ENCODE data around the gene C11orf86. TPM values are rescaled to one million over a fixed set of nuclear protein-coding genes. Genes with fewer than 3 reads are reported as not detected.
"Not testable (repeated sequence)": the region's sequence is repeated elsewhere in the genome, so short reads cannot be mapped to it uniquely, and the experiment has no call there.

Gene C11orf86
- polyA plus RNA-seq, 4 donors, result 29.8 to 801 (median 320) TPM

GRCh38 chr11:66958956-66959274 lies 16.2 kb upstream of the C11orf86 start:
- H3K27ac ChIP-seq (ENCODE audit: low read depth in 1 of 3, low read length in 2 of 3), result peak overlapping the region in 2 of 3 donors; percentile 61 to 70
- peaks cover 2 to 18% (median 3%) of the 10 kb centered on the region in 3 donors for H3K4me1 ChIP-seq (ENCODE audit: control insufficient read depth in 3 of 3, insufficient read depth in 2 of 3, low read depth in 1 of 3, low read length in 2 of 3)
- peaks cover 0 to 9% (median 0%) of the 10 kb centered on the region in 3 donors for H3K36me3 ChIP-seq (ENCODE audit: control insufficient read depth in 3 of 3, insufficient read depth in 2 of 3, low read depth in 1 of 3, low read length in 3 of 3)
- no peaks in the 10 kb centered on the region for H3K27me3 ChIP-seq (ENCODE audit: control insufficient read depth in 3 of 3, insufficient read depth in 3 of 3, low read length in 3 of 3)
- WGBS, 3 donors, result 37 to 54% (median 49%) methylated on average over 10 of the region's 10 CpGs
- H3K9me3 ChIP-seq (ENCODE audit: control insufficient read depth in 2 of 2, insufficient read depth in 1 of 2, low read depth in 1 of 2, low read length in 1 of 2), result peaks cover 0 to 4% of the 10 kb centered on the region in 2 donors
- FAIRE-seq, result no peak
- peak overlapping the region in 2 of 3 donors; percentile 17 to 43 for H3K4me3 ChIP-seq (ENCODE audit: low read depth in 1 of 3, low read length in 3 of 3)
- DNase-seq, result no peak

- 82 to 85% (median 84%) methylated on average over 5 of the region's 5 CpGs for WGBS, 3 donors
- not testable (repeated sequence) for FAIRE-seq; H3K27me3 ChIP-seq (ENCODE audit: control insufficient read depth in 3 of 3, insufficient read depth in 3 of 3, low read length in 3 of 3); H3K36me3 ChIP-seq (ENCODE audit: control insufficient read depth in 3 of 3, insufficient read depth in 2 of 3, low read depth in 1 of 3, low read length in 3 of 3); DNase-seq; H3K9me3 ChIP-seq (ENCODE audit: control insufficient read depth in 2 of 2, insufficient read depth in 1 of 2, low read depth in 1 of 2, low read length in 1 of 2); H3K4me3 ChIP-seq (ENCODE audit: low read depth in 1 of 3, low read length in 3 of 3); H3K27ac ChIP-seq (ENCODE audit: low read depth in 1 of 3, low read length in 2 of 3)
- H3K4me1 ChIP-seq (ENCODE audit: control insufficient read depth in 3 of 3, insufficient read depth in 2 of 3, low read depth in 1 of 3, low read length in 2 of 3), result peaks cover 3 to 24% (median 5%) of the 10 kb centered on the region in 3 donors
These were observed 13.4 kb upstream of the C11orf86 start for GRCh38 chr11:66961691-66962213.

GRCh38 chr11:66962247-66962646 lies 12.9 kb upstream of the C11orf86 start:
- Histone ChIP-seq H3K36me3 (ENCODE audit: control insufficient read depth in 3 of 3, insufficient read depth in 2 of 3, low read depth in 1 of 3, low read length in 3 of 3) (no peaks in the 10 kb centered on the region), H3K4me3 (ENCODE audit: low read depth in 1 of 3, low read length in 3 of 3) (no peak overlapping the region), H3K27me3 (ENCODE audit: control insufficient read depth in 3 of 3, insufficient read depth in 3 of 3, low read length in 3 of 3) (no peaks in the 10 kb centered on the region), H3K27ac (ENCODE audit: low read depth in 1 of 3, low read length in 2 of 3) (no peak overlapping the region), H3K4me1 (ENCODE audit: control insufficient read depth in 3 of 3, insufficient read depth in 2 of 3, low read depth in 1 of 3, low read length in 2 of 3) (peaks cover 3 to 22% (median 5%) of the 10 kb centered on the region in 3 donors), H3K9me3 (ENCODE audit: control insufficient read depth in 2 of 2, insufficient read depth in 1 of 2, low read depth in 1 of 2, low read length in 1 of 2) (peaks cover 0 to 4% of the 10 kb centered on the region in 2 donors)
- DNase-seq (no peak), FAIRE-seq (no peak)
- WGBS, 3 donors, result 69 to 90% (median 82%) methylated on average over 2 of the region's 2 CpGs

- Histone ChIP-seq H3K4me3 (ENCODE audit: low read depth in 1 of 3, low read length in 3 of 3) (no peak overlapping the region), H3K27me3 (ENCODE audit: control insufficient read depth in 3 of 3, insufficient read depth in 3 of 3, low read length in 3 of 3) (no peaks in the 10 kb centered on the region), H3K4me1 (ENCODE audit: control insufficient read depth in 3 of 3, insufficient read depth in 2 of 3, low read depth in 1 of 3, low read length in 2 of 3) (peaks cover under 1 to 20% (median 3%) of the 10 kb centered on the region in 3 donors), H3K27ac (ENCODE audit: low read depth in 1 of 3, low read length in 2 of 3) (no peak overlapping the region), H3K36me3 (ENCODE audit: control insufficient read depth in 3 of 3, insufficient read depth in 2 of 3, low read depth in 1 of 3, low read length in 3 of 3) (no peaks in the 10 kb centered on the region), H3K9me3 (ENCODE audit: control insufficient read depth in 2 of 2, insufficient read depth in 1 of 2, low read depth in 1 of 2, low read length in 1 of 2) (peaks cover 0 to 4% of the 10 kb centered on the region in 2 donors)
- no peak for DNase-seq
- FAIRE-seq, result no peak
- 91 to 96% (median 94%) methylated on average over 4 to 5 of the region's 5 CpGs for whole genome bisulfite sequencing, 3 donors
These were observed 12.3 kb upstream of the C11orf86 start for GRCh38 chr11:66962801-66963200.

GRCh38 chr11:66964495-66964894 lies 10.6 kb upstream of the C11orf86 start:
- no peak for FAIRE-seq
- peaks cover 0 to 4% of the 10 kb centered on the region in 2 donors for H3K9me3 ChIP-seq (ENCODE audit: control insufficient read depth in 2 of 2, insufficient read depth in 1 of 2, low read depth in 1 of 2, low read length in 1 of 2)
- H3K4me3 ChIP-seq (ENCODE audit: low read depth in 1 of 3, low read length in 3 of 3), result no peak overlapping the region
- no peak overlapping the region for H3K27ac ChIP-seq (ENCODE audit: low read depth in 1 of 3, low read length in 2 of 3)
- no peak for DNase-seq
- WGBS, 3 donors, result 72 to 84% (median 75%) methylated on average over 3 of the region's 3 CpGs
- H3K27me3 ChIP-seq (ENCODE audit: control insufficient read depth in 3 of 3, insufficient read depth in 3 of 3, low read length in 3 of 3), result no peaks in the 10 kb centered on the region
- H3K36me3 ChIP-seq (ENCODE audit: control insufficient read depth in 3 of 3, insufficient read depth in 2 of 3, low read depth in 1 of 3, low read length in 3 of 3), result no peaks in the 10 kb centered on the region
- peaks cover 0 to 17% (median 3%) of the 10 kb centered on the region in 3 donors for H3K4me1 ChIP-seq (ENCODE audit: control insufficient read depth in 3 of 3, insufficient read depth in 2 of 3, low read depth in 1 of 3, low read length in 2 of 3)

- Histone ChIP-seq H3K27ac (ENCODE audit: low read depth in 1 of 3, low read length in 2 of 3) (peak overlapping the region in 1 of 3 donors; percentile 74), H3K36me3 (ENCODE audit: control insufficient read depth in 3 of 3, insufficient read depth in 2 of 3, low read depth in 1 of 3, low read length in 3 of 3) (no peaks in the 10 kb centered on the region), H3K27me3 (ENCODE audit: control insufficient read depth in 3 of 3, insufficient read depth in 3 of 3, low read length in 3 of 3) (no peaks in the 10 kb centered on the region), H3K9me3 (ENCODE audit: control insufficient read depth in 2 of 2, insufficient read depth in 1 of 2, low read depth in 1 of 2, low read length in 1 of 2) (peaks cover 0 to 16% of the 10 kb centered on the region in 2 donors), H3K4me1 (ENCODE audit: control insufficient read depth in 3 of 3, insufficient read depth in 2 of 3, low read depth in 1 of 3, low read length in 2 of 3) (peaks cover 4 to 33% (median 9%) of the 10 kb centered on the region in 3 donors), H3K4me3 (ENCODE audit: low read depth in 1 of 3, low read length in 3 of 3) (no peak overlapping the region)
- FAIRE-seq (no peak), DNase-seq (peak; percentile 83 to 89)
- 20 to 62% (median 40%) methylated on average over 5 of the region's 5 CpGs for WGBS, 3 donors
These were observed 8.8 kb upstream of the C11orf86 start for GRCh38 chr11:66966351-66966750.

- Histone ChIP-seq H3K27ac (ENCODE audit: low read depth in 1 of 3, low read length in 2 of 3) (peak overlapping the region in 2 of 3 donors; percentile 53 to 74), H3K9me3 (ENCODE audit: control insufficient read depth in 2 of 2, insufficient read depth in 1 of 2, low read depth in 1 of 2, low read length in 1 of 2) (peaks cover 0 to 16% of the 10 kb centered on the region in 2 donors), H3K36me3 (ENCODE audit: control insufficient read depth in 3 of 3, insufficient read depth in 2 of 3, low read depth in 1 of 3, low read length in 3 of 3) (no peaks in the 10 kb centered on the region), H3K4me3 (ENCODE audit: low read depth in 1 of 3, low read length in 3 of 3) (no peak overlapping the region), H3K27me3 (ENCODE audit: control insufficient read depth in 3 of 3, insufficient read depth in 3 of 3, low read length in 3 of 3) (no peaks in the 10 kb centered on the region), H3K4me1 (ENCODE audit: control insufficient read depth in 3 of 3, insufficient read depth in 2 of 3, low read depth in 1 of 3, low read length in 2 of 3) (peaks cover 4 to 41% (median 9%) of the 10 kb centered on the region in 3 donors)
- FAIRE-seq, result no peak
- WGBS, 3 donors, result 67 to 75% (median 72%) methylated on average over 5 of the region's 5 CpGs
- peak in 1 of 2 donors; percentile 76 for DNase-seq
These were observed 7.3 kb upstream of the C11orf86 start for GRCh38 chr11:66967670-66968425.

GRCh38 chr11:66969584-66970225 lies 5.4 kb upstream of the C11orf86 start:
- Histone ChIP-seq H3K4me1 (ENCODE audit: control insufficient read depth in 3 of 3, insufficient read depth in 2 of 3, low read depth in 1 of 3, low read length in 2 of 3) (peaks cover 4 to 50% (median 9%) of the 10 kb centered on the region in 3 donors), H3K4me3 (ENCODE audit: low read depth in 1 of 3, low read length in 3 of 3) (no peak overlapping the region), H3K27me3 (ENCODE audit: control insufficient read depth in 3 of 3, insufficient read depth in 3 of 3, low read length in 3 of 3) (no peaks in the 10 kb centered on the region), H3K9me3 (ENCODE audit: control insufficient read depth in 2 of 2, insufficient read depth in 1 of 2, low read depth in 1 of 2, low read length in 1 of 2) (peaks cover 0 to 16% of the 10 kb centered on the region in 2 donors), H3K27ac (ENCODE audit: low read depth in 1 of 3, low read length in 2 of 3) (peak overlapping the region; percentile 86 to 90 (median 89)), H3K36me3 (ENCODE audit: control insufficient read depth in 3 of 3, insufficient read depth in 2 of 3, low read depth in 1 of 3, low read length in 3 of 3) (no peaks in the 10 kb centered on the region)
- 80 to 90% (median 86%) methylated on average over 6 of the region's 6 CpGs for WGBS, 3 donors
- no peak for FAIRE-seq
- no peak for DNase-seq
